ENCODE data around the gene LDLRAP1.

LDLRAP1 gene, protein sequence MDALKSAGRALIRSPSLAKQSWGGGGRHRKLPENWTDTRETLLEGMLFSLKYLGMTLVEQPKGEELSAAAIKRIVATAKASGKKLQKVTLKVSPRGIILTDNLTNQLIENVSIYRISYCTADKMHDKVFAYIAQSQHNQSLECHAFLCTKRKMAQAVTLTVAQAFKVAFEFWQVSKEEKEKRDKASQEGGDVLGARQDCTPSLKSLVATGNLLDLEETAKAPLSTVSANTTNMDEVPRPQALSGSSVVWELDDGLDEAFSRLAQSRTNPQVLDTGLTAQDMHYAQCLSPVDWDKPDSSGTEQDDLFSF

DNA sequence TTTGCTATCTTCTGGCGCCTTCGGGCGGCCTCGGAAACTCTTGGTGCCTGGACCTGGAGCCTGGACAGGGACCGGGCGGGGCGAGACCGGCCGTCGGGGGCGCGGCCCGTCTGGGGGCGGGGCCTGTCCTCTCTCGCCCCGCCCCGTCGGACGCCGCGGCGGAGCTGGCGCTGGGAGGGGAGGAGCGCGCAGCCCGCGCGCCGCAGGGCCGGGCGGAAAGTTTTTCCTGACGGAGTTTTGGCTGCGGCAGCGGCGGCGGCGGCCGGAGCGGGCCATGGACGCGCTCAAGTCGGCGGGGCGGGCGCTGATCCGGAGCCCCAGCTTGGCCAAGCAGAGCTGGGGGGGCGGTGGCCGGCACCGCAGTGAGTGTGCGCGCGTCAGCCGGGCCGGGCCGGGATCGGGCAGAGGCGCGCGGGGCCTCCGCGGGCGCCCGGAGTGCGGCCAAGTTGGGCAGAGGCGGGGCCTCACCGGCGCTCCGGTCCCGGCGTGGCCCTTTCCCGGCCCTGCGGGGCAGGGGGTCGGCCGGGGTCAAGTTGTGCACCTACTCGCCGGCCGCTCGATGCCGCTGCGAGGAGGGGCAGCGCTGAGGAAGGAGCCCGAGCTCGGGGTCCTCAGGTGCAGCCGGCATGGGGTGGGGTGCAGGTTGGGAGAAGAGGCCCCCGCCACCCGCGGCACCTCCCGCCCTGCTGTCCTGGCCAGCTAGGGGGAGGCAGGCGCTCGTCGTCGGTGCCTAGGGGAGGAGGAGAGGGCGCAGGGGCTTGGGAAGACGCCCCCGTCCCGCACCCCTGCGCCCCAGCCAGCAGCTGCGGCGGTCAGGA, at the start of gene LDLRAP1:
TSS of gene LDLRAP1 (plus strand) at position 182 of the 818 bp plus-strand sequence. CDS start at position 275, 93 bp downstream.
- ChIA-PET POLR2A (interaction anchor here (0.6 to 1.6 kb wide), 3 partner anchors 22 to 38 kb away, joined by 3 read pairs; no protein-coding TSS in a partner anchor), CTCF (no interaction called here)
- no peak for TF ChIP-seq CTBP1 (IDR thresholded peaks at IDR 0.05; ENCODE audit: borderline replicate concordance)
- TF ChIP-seq SP1 (IDR thresholded peaks at IDR 0.05), result no peak
- no peak for TF ChIP-seq LEF1 (IDR thresholded peaks at IDR 0.05; ENCODE audit: borderline replicate concordance)
- TF ChIP-seq FOXK2 (IDR thresholded peaks at IDR 0.05), result no peak
- TF ChIP-seq HDGF (IDR thresholded peaks at IDR 0.05; ENCODE audit: borderline replicate concordance), result no peak
- TF ChIP-seq FOXA1 (IDR thresholded peaks at IDR 0.05), result no peak
- TF ChIP-seq, protein P1, sequence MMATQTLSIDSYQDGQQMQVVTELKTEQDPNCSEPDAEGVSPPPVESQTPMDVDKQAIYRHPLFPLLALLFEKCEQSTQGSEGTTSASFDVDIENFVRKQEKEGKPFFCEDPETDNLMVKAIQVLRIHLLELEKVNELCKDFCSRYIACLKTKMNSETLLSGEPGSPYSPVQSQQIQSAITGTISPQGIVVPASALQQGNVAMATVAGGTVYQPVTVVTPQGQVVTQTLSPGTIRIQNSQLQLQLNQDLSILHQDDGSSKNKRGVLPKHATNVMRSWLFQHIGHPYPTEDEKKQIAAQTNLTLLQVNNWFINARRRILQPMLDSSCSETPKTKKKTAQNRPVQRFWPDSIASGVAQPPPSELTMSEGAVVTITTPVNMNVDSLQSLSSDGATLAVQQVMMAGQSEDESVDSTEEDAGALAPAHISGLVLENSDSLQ (IDR thresholded peaks at IDR 0.05), result no peak
- TF ChIP-seq NFRKB (IDR thresholded peaks at IDR 0.05), result no peak
- TF ChIP-seq BHLHE40 (IDR thresholded peaks at IDR 0.05; ENCODE audit: borderline replicate concordance), result no peak
- TF ChIP-seq ZNF384 (IDR thresholded peaks at IDR 0.05), result no peak
- TF ChIP-seq SUZ12 (IDR thresholded peaks at IDR 0.05), result no peak
- no peak for TF ChIP-seq TARDBP (IDR thresholded peaks at IDR 0.05)
- peak; percentile 97 for DNase-seq (ENCODE audit: extremely low spot score)

DNA sequence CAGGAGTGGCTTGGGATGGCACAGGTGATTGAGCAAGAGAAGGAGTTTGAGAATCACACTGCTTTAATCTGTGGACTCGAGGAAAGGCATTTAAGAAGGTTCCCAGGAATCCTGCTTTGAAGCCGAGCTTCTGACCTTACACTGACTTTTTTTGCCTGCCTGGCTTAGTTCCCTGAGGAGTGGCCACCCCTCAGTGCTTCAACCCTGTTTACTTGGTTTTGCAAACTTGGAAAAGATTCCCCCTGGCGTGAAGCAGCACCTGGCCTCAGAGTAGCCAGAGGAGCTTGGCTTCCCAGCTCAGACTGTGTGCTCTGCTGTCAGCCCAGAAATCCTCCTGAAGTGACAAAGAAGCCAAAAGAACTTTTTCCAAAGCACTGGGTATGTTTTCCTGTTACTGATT, 48.5 kb upstream of the LDLRAP1 start:
- ChIA-PET POLR2A (interaction anchor here (1.1 kb wide), 1 partner anchor 10 kb away, joined by 3 read pairs; no protein-coding TSS in a partner anchor), CTCF (no interaction called here)
- TF ChIP-seq L3MBTL2 (conservative IDR thresholded peaks at IDR 0.05) (no peak), LEF1 (IDR thresholded peaks at IDR 0.05; ENCODE audit: borderline replicate concordance) (no peak), BHLHE40 (IDR thresholded peaks at IDR 0.05; ENCODE audit: borderline replicate concordance) (no peak), CTBP1 (IDR thresholded peaks at IDR 0.05; ENCODE audit: borderline replicate concordance) (no peak), FOXM1 (IDR thresholded peaks at IDR 0.05; ENCODE audit: borderline replicate concordance) (no peak), ZNF384 (IDR thresholded peaks at IDR 0.05) (no peak), ELF4 (IDR thresholded peaks at IDR 0.05) (no peak), FOXK2 (IDR thresholded peaks at IDR 0.05) (no peak), SUZ12 (IDR thresholded peaks at IDR 0.05) (no peak), FOXA1 (IDR thresholded peaks at IDR 0.05) (no peak), HDGF (IDR thresholded peaks at IDR 0.05; ENCODE audit: borderline replicate concordance) (no peak), NFRKB (IDR thresholded peaks at IDR 0.05) (no peak), TARDBP (IDR thresholded peaks at IDR 0.05) (no peak), ARNT (IDR thresholded peaks at IDR 0.05) (no peak)
- TF ChIP-seq, protein P1 (IDR thresholded peaks at IDR 0.05), result no peak
- no peak for DNase-seq (ENCODE audit: extremely low spot score)

DNA sequence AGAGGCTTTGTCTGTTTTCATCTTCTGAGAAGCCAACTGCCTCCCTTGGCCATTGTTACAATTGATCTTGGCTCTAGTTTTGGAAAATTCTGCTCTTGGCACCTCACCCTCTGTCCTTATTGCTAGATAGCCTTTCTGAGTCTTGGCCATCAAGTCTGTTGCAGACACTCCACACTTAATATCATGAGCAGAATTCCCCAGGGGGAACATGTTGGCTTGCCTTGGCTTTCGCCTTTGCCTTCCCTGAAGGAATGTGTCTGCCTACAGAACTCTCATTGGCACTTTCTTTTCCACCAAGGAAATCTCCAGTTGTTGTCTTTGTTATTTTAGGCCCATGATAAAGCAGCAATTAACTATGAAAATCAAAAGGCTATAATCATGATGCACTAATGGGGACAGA, 42.7 kb upstream of the LDLRAP1 start:
- ChIA-PET CTCF (interaction anchor here (0.6 to 1.2 kb wide), 2 partner anchors 67 to 502 kb away, joined by 3 read pairs; no protein-coding TSS in a partner anchor), POLR2A (interaction anchor here (1.4 kb wide), 1 partner anchor 9 kb away, joined by 4 read pairs; no protein-coding TSS in a partner anchor)
- DNase-seq (ENCODE audit: extremely low spot score), result no peak
- TF ChIP-seq BHLHE40 (IDR thresholded peaks at IDR 0.05; ENCODE audit: borderline replicate concordance) (no peak), SUZ12 (IDR thresholded peaks at IDR 0.05) (no peak), SP1 (IDR thresholded peaks at IDR 0.05) (no peak), HDGF (IDR thresholded peaks at IDR 0.05; ENCODE audit: borderline replicate concordance) (no peak), ARNT (IDR thresholded peaks at IDR 0.05) (no peak), L3MBTL2 (conservative IDR thresholded peaks at IDR 0.05) (no peak), LEF1 (IDR thresholded peaks at IDR 0.05; ENCODE audit: borderline replicate concordance) (no peak), FOXM1 (IDR thresholded peaks at IDR 0.05; ENCODE audit: borderline replicate concordance) (no peak), ELF4 (IDR thresholded peaks at IDR 0.05) (no peak), FOXA1 (IDR thresholded peaks at IDR 0.05) (no peak), FOXK2 (IDR thresholded peaks at IDR 0.05) (no peak), ZNF384 (IDR thresholded peaks at IDR 0.05) (no peak), TARDBP (IDR thresholded peaks at IDR 0.05) (no peak), CTBP1 (IDR thresholded peaks at IDR 0.05; ENCODE audit: borderline replicate concordance) (no peak)

DNA sequence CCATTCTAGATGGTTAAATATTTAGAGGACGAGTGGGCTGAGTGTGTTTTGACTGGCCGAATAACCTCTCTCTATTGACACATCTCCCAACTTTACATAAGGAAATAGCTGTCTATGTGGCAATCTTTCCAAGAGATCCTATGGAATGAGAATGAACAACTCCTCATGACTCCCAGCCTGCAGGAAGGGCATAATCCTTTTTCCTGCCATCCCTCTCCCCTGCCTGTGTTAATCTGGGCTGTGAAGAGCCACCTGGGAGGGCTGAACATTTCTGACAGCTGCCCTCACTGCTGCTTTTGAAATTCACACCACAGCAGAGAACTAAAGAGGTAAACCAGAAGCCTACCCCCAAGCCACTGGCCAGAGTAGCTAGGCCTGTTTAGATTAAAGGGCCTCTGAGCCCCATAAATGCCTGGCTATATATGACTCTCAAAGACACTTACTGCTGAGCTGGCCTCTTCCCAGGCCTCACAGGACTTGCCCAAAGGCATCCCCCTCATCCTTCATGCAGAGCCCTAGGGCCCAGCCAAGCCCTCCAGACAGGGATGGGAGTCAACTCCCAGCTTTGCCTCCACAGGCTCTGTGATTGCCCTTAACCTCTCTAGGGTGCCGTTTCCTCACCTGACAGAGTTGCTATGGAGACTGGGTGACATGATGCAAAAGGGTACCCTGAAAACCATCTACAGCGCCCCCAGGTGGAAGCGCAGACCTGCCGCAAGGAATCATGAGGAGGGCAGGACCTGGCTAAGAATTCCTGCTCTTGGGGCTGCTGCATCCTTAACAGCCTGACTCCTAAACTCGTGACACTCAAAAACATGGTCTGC, 42.0 kb upstream of the LDLRAP1 start:
- DNase-seq (ENCODE audit: extremely low spot score), result no peak
- no peak for TF ChIP-seq FOXK2 (IDR thresholded peaks at IDR 0.05)
- TF ChIP-seq LEF1 (IDR thresholded peaks at IDR 0.05; ENCODE audit: borderline replicate concordance), result no peak
- TF ChIP-seq HDGF (IDR thresholded peaks at IDR 0.05; ENCODE audit: borderline replicate concordance), result no peak
- TF ChIP-seq ARNT (IDR thresholded peaks at IDR 0.05), result no peak
- TF ChIP-seq BHLHE40 (IDR thresholded peaks at IDR 0.05; ENCODE audit: borderline replicate concordance), result no peak
- no peak for TF ChIP-seq TARDBP (IDR thresholded peaks at IDR 0.05)
- no peak for TF ChIP-seq L3MBTL2 (conservative IDR thresholded peaks at IDR 0.05)
- no peak for TF ChIP-seq FOXM1 (IDR thresholded peaks at IDR 0.05; ENCODE audit: borderline replicate concordance)
- TF ChIP-seq NFRKB (IDR thresholded peaks at IDR 0.05), result no peak
- no peak for TF ChIP-seq CTBP1 (IDR thresholded peaks at IDR 0.05; ENCODE audit: borderline replicate concordance)
- TF ChIP-seq FOXA1 (IDR thresholded peaks at IDR 0.05), result no peak
- no peak for TF ChIP-seq SP1 (IDR thresholded peaks at IDR 0.05)
- no peak for TF ChIP-seq ZNF384 (IDR thresholded peaks at IDR 0.05)
- no peak for TF ChIP-seq ELF4 (IDR thresholded peaks at IDR 0.05)
- POLR2A ChIA-PET, result interaction anchor here (1.4 kb wide), 1 partner anchor 9 kb away, joined by 4 read pairs; no protein-coding TSS in a partner anchor
- CTCF ChIA-PET, result interaction anchor here (0.6 to 1.2 kb wide), 3 partner anchors 66 to 502 kb away, joined by 3 read pairs; no protein-coding TSS in a partner anchor

DNA sequence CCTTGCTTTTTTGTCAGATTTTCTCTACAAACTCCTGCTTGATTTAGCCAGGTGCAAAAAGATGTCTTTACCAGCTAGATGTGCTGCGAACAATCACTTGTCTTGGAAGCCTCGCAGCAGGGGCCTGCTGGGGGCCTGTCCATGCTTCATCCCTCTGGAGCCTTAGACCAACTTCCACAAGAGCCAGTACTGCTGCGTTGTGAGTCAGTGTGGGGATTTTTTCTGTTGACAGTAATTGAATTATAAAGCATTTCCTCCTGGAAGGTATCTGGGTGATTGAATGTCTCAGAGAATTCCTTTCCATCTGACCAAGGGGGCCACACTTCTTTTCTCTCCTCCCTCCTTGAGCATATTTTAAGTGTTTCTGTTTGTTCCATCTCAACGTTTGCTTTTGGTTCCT, 40.4 kb upstream of the LDLRAP1 start:
- POLR2A ChIA-PET, result no interaction called here
- CTCF ChIA-PET, result interaction anchor here (1.1 to 1.4 kb wide), 3 partner anchors 16 to 307 kb away, joined by 3 to 4 read pairs (median 3); no protein-coding TSS in a partner anchor
- no peak for DNase-seq (ENCODE audit: extremely low spot score)
- TF ChIP-seq BHLHE40 (IDR thresholded peaks at IDR 0.05; ENCODE audit: borderline replicate concordance) (no peak), ZNF384 (IDR thresholded peaks at IDR 0.05) (no peak), FOXM1 (IDR thresholded peaks at IDR 0.05; ENCODE audit: borderline replicate concordance) (no peak), LEF1 (IDR thresholded peaks at IDR 0.05; ENCODE audit: borderline replicate concordance) (no peak), FOXA1 (IDR thresholded peaks at IDR 0.05) (no peak), NFRKB (IDR thresholded peaks at IDR 0.05) (no peak), L3MBTL2 (conservative IDR thresholded peaks at IDR 0.05) (no peak), ARNT (IDR thresholded peaks at IDR 0.05) (no peak), HDGF (IDR thresholded peaks at IDR 0.05; ENCODE audit: borderline replicate concordance) (no peak), SP1 (IDR thresholded peaks at IDR 0.05) (no peak), SUZ12 (IDR thresholded peaks at IDR 0.05) (no peak), CTBP1 (IDR thresholded peaks at IDR 0.05; ENCODE audit: borderline replicate concordance) (no peak), FOXK2 (IDR thresholded peaks at IDR 0.05) (no peak), TARDBP (IDR thresholded peaks at IDR 0.05) (no peak), ELF4 (IDR thresholded peaks at IDR 0.05) (no peak)
- TF ChIP-seq, protein P1 (IDR thresholded peaks at IDR 0.05), result no peak
